Measurements from ENCODE around the gene SENP1. TPM values are rescaled to one million over a fixed set of nuclear protein-coding genes. Genes with fewer than 3 reads are reported as not detected.

Gene SENP1
- polyA plus RNA-seq, 4 donors: 23.0 to 27.4 (median 24.1) TPM

DNA sequence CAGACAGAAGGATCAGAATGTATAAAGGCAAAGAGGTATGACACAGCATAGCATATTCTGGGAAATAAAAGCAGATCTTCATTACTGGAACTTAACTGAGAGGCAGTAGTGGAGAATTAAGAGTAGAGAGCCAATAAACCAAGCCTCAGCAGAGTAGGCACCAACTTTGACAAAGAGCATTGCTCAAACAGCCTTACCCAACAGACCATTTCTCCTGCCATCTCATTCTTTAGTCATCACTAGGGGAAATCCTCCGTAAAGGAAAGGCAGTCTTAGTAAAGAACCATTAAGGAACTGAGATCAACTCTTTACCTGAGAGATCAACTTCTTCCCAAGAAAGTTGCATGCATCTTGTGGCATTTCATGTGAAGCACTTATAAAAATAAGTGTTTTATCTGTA, 36.6 kb downstream of the SENP1 start:
- DNase-seq (ENCODE audit: low read depth in 4 of 4, low spot score in 2 of 4): no peak

DNA sequence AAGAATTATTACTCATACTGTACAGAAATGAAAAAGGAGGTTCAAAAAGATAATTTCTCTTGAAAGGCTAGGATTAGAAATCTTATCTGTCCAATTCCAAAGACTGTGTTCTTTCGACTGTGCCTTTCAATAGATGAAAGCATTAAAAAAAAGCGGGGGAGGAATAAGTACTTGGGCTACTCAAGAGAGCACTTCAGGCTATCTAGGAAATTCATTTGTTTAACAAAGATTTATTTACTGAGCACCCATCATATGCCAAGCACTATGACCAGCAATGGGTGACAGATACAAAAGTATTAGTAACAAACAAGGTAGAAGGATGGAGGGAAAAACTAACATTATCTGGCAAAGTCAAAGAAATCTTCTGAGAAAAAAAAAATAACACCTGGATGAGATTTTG, 37.4 kb downstream of the SENP1 start:
- no peak for DNase-seq (ENCODE audit: low read depth in 4 of 4, low spot score in 2 of 4)

DNA sequence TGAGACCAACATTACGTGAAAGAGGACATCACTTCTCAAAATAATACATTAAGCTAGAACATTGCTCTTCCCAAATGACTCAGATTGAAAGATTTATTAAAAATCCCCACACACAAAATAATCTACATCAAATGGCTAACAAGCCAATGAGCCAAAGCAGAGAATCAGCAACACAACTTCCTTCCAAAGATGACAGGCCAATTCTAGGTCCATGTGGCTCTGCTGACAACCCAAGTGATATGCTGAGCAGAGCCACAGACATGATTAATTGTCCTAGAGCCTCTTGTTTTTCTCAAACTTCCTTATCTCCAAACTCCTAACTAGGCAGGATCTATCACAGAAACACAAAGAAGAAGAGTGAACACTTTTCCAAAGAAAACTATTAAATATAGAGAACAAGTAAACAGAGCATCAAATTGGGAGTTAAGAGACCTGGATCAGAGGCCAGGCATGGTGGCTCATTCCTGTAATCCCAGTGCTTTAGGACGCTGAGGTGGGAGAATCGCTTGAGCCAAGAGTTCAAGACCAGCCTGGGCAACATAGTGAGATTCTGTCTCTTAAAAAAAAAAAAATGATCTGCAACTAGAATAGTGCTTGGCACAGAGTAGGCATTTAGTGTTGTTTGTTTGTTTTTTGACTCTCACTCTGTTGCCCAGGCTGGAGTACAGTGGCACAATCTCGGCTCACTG, 38.5 kb downstream of the SENP1 start:
- DNase-seq (ENCODE audit: low read depth in 4 of 4, low spot score in 2 of 4): no peak

DNA sequence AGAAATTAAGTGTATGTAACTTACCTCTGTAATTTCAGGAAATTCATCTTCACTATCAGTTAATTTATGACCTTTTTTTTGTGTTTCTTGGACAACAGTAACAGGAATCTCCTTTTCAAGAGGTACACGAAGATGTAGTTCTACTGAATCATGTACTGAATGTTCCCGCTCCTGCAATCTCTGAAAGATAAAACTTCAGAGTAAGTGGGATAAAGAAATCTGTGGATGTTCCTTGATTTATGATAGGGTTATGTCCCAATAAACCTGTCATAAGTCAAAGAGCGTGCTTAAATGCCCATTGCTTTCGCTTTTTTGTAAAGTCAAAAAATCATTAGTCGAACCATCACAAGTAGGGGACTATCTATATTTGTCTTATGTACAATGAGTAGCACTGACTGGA, 40.8 kb downstream of the SENP1 start:
- no peak for DNase-seq (ENCODE audit: low read depth in 4 of 4, low spot score in 2 of 4)

DNA sequence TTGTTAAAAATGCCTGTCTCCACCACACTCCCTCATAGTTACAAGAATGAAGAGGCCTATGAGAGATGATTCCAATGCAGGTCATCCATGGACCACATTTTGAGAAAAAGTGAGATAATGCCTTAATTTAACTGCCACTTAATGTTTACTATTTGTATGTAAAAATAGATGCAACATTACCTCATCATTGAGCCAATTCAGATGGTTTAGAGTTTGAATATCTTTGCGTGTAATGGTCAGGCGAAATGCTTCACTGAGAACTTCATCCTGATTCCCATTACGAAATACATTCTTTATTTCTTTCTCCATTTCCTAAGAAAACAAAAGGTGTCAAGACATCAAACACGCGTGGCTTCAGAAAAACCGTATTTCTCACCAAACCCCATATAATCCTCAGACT, 42.3 kb downstream of the SENP1 start:
- no peak for DNase-seq (ENCODE audit: low read depth in 4 of 4, low spot score in 2 of 4)

DNA sequence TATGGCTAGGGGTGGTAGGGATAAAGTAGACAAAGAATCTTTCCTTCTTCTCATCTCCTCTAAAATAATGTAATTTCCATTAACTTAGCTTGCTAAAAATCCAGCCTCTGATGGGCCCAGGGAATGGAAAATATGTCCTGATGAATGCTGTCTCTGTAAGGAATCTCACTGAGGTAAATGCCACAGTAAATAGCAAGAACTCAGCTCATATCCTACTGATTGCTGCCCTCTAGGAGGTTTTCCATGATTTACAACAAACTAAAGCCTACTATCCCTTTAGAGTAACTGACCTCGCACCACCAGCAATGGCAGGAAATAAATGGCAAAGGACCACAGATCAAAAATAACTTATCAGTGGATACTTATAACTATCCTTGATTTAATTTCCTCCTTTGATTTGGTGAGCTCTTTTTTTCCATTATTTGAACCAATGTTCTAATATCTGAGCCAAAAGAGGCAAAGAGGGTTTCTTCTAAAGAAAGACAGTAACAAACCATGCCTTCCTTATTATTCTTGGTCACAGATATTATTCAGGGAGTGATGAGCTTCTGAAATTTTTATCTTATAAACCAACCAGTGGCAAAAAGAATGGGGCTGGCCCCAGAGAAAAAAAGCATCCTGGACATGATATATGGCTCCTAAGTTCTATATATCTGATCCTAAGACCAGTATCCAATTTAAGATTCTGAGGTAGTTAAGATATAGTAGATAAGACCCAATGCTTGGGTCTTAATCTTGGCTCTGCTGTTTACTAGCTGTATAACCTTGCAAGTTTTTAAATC, 43.8 kb downstream of the SENP1 start:
- no peak for DNase-seq (ENCODE audit: low read depth in 4 of 4, low spot score in 2 of 4)

DNA sequence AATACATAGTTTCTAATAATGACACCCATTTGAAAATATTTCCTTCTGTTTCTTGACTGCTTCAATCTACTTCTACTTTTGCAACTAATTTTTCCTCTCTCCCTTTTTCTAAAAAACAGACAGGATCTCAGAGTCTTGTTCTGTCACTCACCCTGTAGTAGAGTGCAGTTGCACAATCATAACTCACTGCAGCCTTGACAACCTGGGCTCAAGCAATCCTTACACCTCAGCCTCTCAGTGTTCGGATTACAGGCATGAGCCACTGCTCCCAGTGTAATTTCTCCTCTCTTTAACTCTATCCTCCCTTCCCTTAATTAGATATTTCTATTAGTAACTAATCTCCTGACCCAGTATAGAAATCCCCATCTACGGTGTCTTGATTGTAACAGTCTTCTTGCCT, 45.4 kb downstream of the SENP1 start:
- no peak for DNase-seq (ENCODE audit: low read depth in 4 of 4, low spot score in 2 of 4)

DNA sequence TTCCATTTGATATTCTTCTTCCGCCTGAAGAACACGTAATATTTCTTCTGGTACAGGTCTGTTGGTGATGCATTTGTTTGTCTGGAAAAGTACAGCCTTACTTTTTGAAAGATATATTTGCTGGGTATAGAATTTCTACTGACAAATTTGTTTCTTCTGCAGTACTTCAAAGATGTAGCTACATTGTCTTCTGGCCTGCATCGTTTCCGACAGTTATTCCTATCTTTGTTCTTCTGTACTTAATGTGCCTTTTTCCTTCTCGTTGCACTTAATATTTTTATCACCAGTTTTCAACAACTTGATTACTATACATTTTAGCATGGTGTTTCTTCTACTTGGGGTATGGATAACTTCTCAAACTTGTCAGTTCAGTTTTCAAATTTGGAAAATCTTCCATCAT, 47.1 kb downstream of the SENP1 start:
- DNase-seq (ENCODE audit: low read depth in 4 of 4, low spot score in 2 of 4): no peak

DNA sequence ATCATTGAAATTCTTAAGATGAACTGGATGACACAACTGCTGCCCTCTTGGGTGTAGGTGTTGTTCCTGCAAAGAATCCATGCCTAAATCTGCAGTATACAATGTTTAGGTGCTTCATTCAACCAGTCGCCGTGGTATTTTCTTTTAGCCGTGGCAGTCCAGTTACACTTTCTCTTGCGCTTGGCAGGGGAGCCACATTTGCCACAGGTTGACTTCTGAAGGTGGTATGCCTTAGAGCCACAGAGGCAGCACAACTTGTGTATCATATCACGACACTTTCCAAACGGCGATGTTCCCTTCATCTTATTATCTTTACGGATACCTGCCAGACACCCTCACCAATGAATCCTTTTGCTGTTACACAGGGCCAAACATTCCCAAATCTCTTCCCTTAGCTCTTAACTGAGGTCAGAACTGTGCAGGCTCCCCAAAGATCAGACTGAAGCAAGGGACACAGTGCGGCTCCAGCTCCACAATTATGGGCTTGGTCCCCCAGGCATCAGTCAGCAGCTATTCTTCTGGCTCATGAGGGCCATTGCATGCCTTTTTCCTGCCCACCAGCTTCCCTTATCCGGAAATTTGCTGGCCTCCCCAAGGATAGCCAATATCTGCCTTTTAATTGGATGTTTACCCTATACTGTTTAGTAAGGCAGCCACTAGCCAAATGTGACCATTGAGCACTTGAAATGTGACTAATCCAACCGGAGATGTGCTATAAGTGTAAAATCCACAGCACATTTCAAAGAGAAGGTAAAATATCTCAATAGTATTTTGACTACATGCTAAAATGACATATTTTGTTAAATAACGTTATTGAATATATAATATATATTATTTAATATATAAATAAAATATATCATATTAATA, 50.7 kb downstream of the SENP1 start:
- no peak for DNase-seq (ENCODE audit: low read depth in 4 of 4, low spot score in 2 of 4)

DNA sequence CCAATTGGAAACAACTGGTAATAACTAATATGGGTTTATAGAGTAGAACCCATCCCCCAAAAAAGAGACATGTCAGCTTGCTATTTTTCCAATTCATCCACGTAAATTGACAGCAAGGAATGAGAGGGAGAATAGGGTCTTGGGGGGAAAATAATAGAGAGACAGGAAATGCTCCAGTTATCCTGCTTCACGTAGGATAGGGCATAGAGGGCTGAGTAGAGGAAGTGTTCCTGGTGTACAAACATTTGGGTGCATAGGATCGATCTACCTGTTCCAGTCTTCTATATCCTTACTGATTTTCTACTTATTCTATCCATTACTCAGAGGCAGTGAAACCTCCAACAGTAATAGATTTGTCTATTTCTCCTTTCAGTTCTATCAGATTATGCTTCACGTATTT, 52.0 kb downstream of the SENP1 start:
- no peak for DNase-seq (ENCODE audit: low read depth in 4 of 4, low spot score in 2 of 4)

DNA sequence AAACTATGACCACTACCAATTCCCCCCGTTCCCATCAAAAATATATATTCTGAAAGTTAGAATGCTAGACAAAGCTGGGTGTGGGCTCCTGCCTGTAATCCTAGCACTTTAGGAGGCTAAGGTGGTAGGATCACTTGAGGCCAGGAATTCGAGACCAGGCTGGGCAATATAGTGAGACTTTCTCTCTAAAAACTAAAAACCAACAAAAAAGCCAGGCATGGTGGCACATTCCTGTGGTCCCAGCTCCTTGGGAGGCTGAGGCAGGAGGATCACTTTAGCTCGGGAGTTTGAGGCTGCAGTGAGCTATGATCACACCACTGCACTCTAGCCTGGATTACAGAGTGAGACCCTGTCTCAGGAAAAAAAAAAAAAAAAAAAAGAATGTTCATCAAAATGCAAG, 52.8 kb downstream of the SENP1 start:
- DNase-seq (ENCODE audit: low read depth in 4 of 4, low spot score in 2 of 4): no peak

DNA sequence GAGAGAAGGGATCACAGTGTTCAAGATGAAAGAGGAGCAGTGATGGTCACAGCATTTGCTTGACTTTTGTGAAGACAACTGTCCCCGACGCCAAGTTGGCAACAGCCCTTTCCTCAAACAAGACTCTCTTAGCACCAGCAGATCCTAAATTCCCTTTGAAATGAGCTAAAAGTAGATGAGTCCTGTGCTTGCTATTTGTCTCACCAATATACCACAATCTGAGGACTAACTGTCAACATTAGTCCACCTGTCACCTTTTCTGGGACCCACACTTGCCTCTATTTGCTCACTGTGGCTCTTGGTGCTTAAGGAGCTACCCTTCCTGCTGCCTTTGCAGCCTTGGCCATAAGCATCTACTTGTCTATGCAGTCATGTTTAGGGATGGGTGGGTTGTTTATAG, 54.2 kb downstream of the SENP1 start:
- no peak for DNase-seq (ENCODE audit: low read depth in 4 of 4, low spot score in 2 of 4)

DNA sequence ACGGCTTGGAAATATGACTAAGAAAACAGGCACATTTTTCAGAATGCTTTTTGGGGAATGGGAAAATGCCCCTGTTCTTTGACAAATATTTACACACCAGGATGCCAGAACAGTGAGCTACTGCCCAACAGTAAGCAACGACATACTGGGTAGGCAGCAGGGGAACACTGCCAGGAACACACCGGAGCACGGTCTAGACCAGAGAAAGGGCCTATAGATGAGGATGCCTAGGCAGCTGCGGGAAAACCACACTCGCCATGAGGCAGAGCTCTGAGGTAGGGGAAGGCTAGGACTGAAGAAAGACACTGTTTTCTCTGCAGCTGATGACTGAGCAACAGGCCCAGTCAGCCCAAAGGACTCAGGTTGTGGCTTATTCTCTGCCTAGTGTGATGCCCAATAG, 55.7 kb downstream of the SENP1 start:
- DNase-seq (ENCODE audit: low read depth in 4 of 4, low spot score in 2 of 4): no peak

DNA sequence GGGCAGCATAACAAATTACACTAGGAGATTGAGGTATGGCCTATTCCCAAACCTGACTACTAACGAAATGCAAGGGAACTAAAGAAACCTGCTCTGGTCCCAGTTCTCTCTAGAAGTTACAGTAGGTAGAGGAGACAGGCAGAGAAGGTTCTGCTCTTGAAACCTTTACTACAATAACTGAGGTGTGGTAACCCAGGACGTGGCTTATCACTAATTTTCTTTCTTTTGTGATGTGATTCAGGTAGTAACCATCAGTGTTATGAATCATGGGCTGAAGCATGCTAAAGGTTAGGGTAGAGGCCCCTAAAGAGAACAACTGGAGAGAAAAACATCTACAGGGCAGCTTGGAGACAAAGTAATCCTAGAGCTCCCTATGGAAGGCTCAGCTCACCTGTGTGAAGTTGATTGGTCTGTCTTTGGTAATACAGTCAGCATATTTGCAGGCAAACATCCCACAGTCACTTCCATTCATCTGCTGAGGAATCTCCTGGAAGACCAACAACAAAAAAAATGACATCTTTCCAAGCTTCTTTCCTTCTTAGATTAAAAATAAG, 59.8 kb downstream of the SENP1 start:
- DNase-seq (ENCODE audit: low read depth in 4 of 4, low spot score in 2 of 4): no peak

DNA sequence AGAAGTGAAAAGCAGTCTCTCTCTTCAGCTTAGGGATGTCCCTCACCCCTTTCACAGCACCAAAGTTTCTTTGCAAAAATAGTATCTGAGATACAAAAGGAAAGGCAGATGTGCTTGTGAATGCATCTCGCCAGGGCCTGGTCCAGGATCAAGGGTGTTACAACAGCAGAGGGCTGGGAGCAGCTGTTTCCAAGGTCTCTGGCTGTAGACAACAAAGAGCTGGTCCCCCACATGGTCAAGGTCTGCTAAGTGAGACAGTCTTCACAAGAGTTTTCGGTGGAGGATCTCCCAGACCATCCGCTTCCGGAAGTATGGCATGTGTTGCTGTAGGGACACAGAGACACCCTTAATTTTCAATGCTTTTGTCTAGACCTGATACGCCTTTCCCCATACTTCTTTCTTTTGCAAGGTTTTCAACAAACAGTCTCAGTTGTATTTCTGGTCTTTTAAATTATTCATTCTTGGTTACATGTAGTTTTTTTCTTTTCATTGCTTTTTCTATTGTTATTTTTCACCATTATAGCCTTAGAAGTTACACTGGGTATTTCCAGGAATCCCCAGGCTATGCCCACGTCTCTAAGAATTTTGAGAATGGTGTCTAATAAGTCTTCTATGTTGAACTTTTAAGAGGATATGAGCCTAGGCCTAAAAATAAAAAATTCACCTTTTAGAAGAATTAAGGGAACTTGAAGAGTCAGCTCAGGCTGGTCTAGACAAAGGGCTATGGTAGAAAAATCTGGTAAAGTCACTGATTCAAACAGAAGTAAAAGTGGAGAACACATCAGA, 60.6 kb downstream of the SENP1 start:
- no peak for DNase-seq (ENCODE audit: low read depth in 4 of 4, low spot score in 2 of 4)

DNA sequence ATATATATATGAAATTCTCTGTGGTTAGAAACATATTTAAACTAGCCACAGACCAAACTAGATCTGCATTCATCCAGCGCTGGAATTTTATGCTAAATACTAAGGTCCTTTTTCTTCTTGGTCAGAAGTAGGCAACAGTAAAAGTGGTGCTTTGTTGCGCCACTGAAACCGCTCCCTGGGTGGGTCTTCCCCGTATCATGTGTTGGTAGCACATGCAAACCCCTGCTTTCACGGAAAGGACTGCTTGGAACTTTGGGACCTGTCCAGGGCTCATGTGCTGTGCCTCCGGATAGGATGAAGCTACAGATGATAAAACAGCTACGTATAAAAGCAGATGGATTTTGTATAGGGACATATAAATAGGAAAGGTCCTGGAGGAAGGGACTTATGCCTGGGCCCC, 61.5 kb downstream of the SENP1 start:
- DNase-seq (ENCODE audit: low read depth in 4 of 4, low spot score in 2 of 4): no peak

DNA sequence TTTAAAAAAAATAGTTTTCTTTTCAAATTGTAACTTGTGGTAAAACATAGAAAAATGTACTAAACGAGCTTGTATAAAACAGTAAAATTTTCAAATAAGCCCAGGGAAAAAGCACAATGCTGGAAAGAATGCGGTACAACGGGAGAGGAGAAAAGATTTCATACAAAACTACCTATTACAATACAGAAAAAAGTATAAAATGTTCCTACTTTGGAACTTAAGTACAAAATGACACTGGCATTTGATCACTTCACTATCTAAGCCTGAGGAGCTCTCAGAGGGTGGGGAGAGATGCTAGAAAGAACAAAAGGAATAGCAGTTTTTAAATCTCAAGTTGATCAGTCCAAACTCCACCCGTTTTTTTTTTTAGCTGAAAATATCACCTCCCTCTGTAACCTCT, 62.1 kb downstream of the SENP1 start:
- no peak for DNase-seq (ENCODE audit: low read depth in 4 of 4, low spot score in 2 of 4)

DNA sequence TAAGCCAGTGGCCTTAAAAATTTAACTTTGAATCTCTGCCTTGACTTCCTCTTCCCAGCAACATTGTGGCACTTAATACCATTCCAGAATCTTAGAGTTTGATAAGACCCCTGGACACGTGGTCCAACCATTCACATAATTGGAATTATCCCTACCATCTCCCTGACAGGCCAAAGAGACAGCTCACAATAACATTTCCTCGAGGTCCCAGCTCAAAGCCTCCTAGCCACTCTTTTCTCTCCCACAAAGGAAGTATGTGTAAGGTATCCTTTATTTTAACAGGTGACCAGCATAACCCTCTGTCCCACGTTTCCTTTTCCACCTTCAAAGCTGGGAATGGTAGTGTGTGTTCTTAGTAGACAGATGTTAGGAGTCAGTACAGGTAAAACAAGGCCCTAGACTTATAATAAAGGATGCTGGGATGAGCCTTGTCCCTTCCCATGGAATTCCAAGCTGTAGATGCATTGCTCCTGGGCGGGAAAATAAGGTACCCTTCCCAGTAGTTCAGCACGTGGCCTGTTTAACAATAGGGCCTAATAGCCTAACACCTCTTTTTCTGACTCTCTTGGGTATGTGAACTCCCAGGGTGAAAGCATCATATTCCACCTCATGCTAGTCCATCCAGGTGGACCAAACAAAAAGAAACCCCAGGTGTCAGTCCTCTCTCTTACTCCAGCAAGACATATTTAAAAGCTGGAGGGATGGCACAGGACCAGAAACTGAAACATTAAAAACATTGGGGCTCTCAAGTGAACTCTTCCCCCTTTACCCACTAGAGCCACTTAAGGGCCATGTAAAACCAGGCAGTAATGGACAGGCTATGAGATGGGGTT, 64.1 kb downstream of the SENP1 start:
- no peak for DNase-seq (ENCODE audit: low read depth in 4 of 4, low spot score in 2 of 4)

DNA sequence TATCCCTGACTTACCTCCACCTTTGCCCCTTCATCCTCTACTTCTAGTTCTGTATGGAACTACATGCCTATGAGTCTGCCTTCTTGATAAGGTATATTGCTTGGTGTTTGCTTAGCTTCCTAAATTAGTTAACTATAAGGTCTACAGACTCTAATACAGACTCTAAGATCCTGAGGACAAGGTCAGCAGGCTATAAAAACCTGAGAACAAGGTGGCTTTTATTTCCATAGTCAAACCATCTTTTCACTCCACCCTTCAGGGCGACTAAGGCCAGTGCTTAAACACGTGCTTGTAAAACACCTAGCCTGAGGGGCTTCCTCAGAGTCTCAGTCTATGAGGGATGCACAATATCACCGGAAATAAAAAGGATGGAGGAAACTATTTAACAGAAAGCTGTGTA, 65.5 kb downstream of the SENP1 start:
- DNase-seq (ENCODE audit: low read depth in 4 of 4, low spot score in 2 of 4): no peak

DNA sequence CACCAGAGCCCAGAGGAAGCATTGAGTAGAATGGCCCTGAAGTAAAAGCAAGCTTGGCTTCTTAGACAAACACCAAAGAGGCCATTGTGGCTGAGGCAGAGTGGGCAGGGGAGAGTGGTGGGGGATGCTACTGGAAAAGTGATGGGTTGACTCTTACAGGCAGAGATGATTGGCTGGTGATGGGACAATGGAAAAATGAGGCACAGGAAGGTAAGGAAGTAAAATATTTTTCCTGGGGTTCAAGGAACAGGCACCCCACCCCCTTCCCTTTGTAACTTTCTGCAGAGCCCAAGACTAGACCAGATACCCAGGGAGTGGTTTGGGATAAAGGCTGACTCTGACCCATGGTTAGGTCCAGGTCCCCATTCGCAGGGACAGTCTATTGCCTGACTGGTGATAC, 66.7 kb downstream of the SENP1 start:
- no peak for DNase-seq (ENCODE audit: low read depth in 4 of 4, low spot score in 2 of 4)

Measured in left renal cortex interstitium (tissue), 4 donors.